WERI-Rb-1 (cell line): Measurements from ENCODE around the gene TNFAIP8L1.

ENCODE experiments used
- DNase-seq: peaks from one replicate; pipeline ENCODE4 v3.0.0-alpha.2; 2020
- H3K27ac ChIP-seq: fragments of 250-450 bp; sonication (Bioruptor Pico); 2 replicates; pipeline ENCODE4 v1.5.1; 2020; ENCODE audit warnings: mild to moderate bottlenecking, moderate library complexity
- H3K27me3 ChIP-seq: fragments of 250-450 bp; sonication (Bioruptor Pico); 2 replicates; pipeline ENCODE4 v1.5.1; 2021; ENCODE audit warnings: mild to moderate bottlenecking, low read depth, moderate library complexity; ENCODE audit not compliant: insufficient read depth, severe bottlenecking
- H3K36me3 ChIP-seq: fragments of 250-450 bp; sonication (Bioruptor Pico); 2 replicates; pipeline ENCODE4 v1.5.1; 2020; ENCODE audit warnings: mild to moderate bottlenecking, moderate library complexity
- H3K4me3 ChIP-seq: 2 replicates; pipeline ENCODE4 v1.5.1; 2011; ENCODE audit warnings: low read depth, mild to moderate bottlenecking, control low read depth, low read length
- H3K9me3 ChIP-seq: fragments of 250-450 bp; sonication (Bioruptor Pico); 2 replicates; pipeline ENCODE4 v1.5.1; 2021; ENCODE audit warnings: mild to moderate bottlenecking, moderate library complexity; ENCODE audit not compliant: severe bottlenecking
- TF ChIP-seq, protein P1 (sequence below): IDR thresholded peaks from 2 replicates; pipeline ENCODE4 v1.5.1; 2011; ENCODE audit warnings: low read depth, mild to moderate bottlenecking, control low read depth, inconsistent platforms, low read length

Gene TNFAIP8L1

DNA sequence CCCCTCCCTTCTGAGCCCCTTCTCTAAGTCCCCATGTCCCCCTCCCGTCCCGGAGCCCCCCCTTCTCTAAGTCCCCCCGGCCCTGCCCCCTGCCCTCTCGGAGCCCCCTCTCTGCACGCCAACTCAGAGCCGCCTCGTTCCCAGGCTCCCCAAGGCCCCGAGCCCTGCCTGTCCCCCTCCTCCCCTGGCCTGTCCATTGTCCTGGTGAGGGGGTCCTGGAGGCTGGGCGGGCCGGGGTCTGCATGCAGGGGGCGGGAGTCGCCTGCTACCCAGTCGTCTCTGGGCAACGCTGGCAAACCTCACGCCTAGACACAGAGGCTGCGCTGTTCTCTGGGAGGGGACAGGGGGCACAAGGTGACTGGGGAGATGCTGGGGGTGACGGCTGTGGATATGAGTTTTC, 40.6 kb upstream of the TNFAIP8L1 start:
- TF ChIP-seq, protein P1, sequence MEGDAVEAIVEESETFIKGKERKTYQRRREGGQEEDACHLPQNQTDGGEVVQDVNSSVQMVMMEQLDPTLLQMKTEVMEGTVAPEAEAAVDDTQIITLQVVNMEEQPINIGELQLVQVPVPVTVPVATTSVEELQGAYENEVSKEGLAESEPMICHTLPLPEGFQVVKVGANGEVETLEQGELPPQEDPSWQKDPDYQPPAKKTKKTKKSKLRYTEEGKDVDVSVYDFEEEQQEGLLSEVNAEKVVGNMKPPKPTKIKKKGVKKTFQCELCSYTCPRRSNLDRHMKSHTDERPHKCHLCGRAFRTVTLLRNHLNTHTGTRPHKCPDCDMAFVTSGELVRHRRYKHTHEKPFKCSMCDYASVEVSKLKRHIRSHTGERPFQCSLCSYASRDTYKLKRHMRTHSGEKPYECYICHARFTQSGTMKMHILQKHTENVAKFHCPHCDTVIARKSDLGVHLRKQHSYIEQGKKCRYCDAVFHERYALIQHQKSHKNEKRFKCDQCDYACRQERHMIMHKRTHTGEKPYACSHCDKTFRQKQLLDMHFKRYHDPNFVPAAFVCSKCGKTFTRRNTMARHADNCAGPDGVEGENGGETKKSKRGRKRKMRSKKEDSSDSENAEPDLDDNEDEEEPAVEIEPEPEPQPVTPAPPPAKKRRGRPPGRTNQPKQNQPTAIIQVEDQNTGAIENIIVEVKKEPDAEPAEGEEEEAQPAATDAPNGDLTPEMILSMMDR: no peak
- no peaks in the 10 kb centered on the region for H3K9me3 ChIP-seq
- peak overlapping the region; percentile 41 for H3K4me3 ChIP-seq
- H3K27ac ChIP-seq: no peak overlapping the region
- DNase-seq: no peak
- no peaks in the 10 kb centered on the region for H3K36me3 ChIP-seq
- no peaks in the 10 kb centered on the region for H3K27me3 ChIP-seq

DNA sequence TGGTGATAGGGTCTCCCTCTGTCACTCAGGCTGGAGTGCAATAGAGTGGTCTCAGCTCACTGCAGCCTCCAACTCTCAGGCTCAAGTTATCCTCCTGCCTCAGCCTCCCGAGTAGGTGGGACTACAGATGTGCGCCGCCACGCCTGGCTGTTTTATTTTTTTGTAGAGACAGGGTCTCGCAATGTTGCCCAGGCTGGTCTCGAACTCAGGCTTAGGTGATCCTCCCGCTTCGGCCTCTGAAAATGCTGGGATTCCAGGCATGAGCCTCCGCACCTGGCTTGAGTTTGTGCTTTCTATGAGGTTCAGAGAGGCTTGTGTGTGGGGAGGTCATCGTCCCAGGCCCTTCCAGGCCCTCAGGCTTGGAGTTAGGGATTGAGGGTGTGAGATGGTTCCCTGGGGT, 39.2 kb upstream of the TNFAIP8L1 start:
- H3K27ac ChIP-seq: no peak overlapping the region
- H3K36me3 ChIP-seq: no peaks in the 10 kb centered on the region
- H3K9me3 ChIP-seq: no peaks in the 10 kb centered on the region
- H3K27me3 ChIP-seq: no peaks in the 10 kb centered on the region
- H3K4me3 ChIP-seq: no peak overlapping the region
- TF ChIP-seq, protein P1: no peak
- DNase-seq: no peak

DNA sequence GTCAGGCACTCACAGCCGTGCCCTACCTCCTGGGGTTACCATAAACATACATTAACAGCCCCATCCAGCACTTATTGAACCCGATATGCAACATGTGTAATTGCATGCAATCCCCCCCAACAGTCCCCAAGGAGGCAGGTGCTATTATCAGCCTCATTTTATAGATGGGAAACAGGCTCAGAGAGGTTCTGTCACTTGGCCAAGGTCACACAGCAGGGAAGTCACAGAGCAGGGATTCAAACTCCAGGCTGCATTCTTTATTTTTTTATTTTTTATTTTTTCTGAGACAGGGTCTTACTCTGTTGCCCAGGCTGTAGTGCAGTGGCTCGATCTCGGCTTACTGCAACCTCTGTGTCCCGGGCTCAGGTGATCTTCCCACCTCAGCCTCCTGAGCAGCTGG, 38.4 kb upstream of the TNFAIP8L1 start:
- H3K27me3 ChIP-seq: no peaks in the 10 kb centered on the region
- TF ChIP-seq, protein P1: no peak
- no peaks in the 10 kb centered on the region for H3K9me3 ChIP-seq
- no peak for DNase-seq
- no peak overlapping the region for H3K27ac ChIP-seq
- H3K36me3 ChIP-seq: no peaks in the 10 kb centered on the region
- no peak overlapping the region for H3K4me3 ChIP-seq

DNA sequence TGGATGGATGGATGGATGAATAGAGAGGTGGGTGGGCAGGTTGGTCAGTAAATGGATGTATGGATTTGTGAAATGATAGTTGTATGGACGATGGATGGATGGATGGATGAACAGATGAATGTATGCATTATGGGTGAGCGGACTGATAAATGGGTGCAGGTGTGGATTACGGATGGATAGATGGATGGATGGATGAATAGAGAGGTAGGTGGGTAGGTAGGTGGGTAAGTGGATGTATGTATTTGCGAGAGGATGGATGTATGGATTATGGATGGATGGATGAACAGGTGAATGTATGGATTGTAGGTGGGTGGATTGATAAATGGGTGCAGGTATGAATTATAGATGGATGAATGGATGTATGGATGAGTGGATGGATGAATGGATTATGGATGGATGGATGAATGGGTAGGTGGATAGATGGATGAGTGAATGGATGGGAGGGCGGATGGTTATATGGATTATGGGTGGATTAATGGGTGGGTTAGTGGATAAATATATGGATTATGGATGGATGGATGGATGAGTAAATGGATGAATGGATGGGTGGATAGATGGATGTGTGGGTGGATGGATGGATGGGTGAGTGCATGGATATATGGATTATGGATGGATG, 37.0 kb upstream of the TNFAIP8L1 start:
- H3K27me3 ChIP-seq: no peaks in the 10 kb centered on the region
- no peak for DNase-seq
- H3K36me3 ChIP-seq: no peaks in the 10 kb centered on the region
- H3K27ac ChIP-seq: no peak overlapping the region
- TF ChIP-seq, protein P1: no peak
- H3K4me3 ChIP-seq: no peak overlapping the region
- H3K9me3 ChIP-seq: no peaks in the 10 kb centered on the region

DNA sequence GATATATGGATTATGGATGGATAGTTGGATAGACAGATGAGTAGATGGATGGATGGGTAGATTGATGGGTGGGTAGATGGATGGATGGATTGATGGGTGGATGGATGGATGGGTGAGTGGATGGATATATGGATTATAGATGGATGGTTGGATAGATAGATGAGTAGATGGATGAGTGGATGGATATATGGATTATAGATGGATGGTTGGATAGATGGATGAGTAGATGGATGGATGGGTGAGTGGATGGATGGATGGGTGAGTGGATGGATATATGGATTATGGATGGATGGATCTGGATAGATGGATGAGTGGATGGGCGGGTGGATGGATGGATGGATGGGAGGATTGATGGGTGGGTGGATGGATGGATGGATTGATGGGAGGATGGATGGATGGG, 36.4 kb upstream of the TNFAIP8L1 start:
- DNase-seq: no peak
- Histone ChIP-seq H3K4me3 (no peak overlapping the region), H3K27ac (no peak overlapping the region), H3K9me3 (no peaks in the 10 kb centered on the region), H3K27me3 (no peaks in the 10 kb centered on the region), H3K36me3 (no peaks in the 10 kb centered on the region)
- TF ChIP-seq, protein P1: no peak

DNA sequence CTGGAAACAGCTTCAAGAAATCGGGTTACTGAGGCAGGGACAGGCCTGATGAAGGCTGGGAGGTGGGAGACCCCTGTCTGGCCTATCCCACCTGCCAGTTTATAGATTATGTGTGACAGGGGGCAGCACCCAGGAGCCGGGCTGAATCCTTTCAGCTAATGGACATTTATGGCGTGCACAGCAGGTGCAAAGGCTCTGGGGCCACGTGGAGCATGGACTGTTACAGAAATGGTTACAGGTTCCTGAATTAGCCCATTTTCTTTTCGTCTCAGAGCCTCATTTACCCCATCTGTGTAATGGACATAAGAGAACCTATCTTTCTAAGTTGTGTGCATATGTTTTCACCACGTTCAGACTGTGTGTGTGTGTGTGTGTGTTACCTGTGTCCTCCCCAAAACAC, 34.4 kb upstream of the TNFAIP8L1 start:
- no peak for DNase-seq
- Histone ChIP-seq H3K27me3 (no peaks in the 10 kb centered on the region), H3K9me3 (no peaks in the 10 kb centered on the region), H3K4me3 (no peak overlapping the region), H3K36me3 (no peaks in the 10 kb centered on the region), H3K27ac (no peak overlapping the region)
- TF ChIP-seq, protein P1: no peak
